Activated naive CD4-positive, alpha-beta T cell treated with anti-CD3 and anti-CD28 coated beads, Interleukin-2, amount 10 ng/mL, durations not matched to agents 7 days and 5 days (primary cell): ENCODE measurements around the gene MKS1.
A peak's percentile ranks its signal among the peaks of the same experiment; 100 is the strongest.

ENCODE experiments used
- CTCF ChIA-PET: fragments of 350-600 bp; sonication (Branson Sonifier 250); formaldehyde crosslinking; loops from one replicate; lab custom pipeline; 2021; ENCODE audit warnings: antibody characterized with exemption; lab: Charles Lee
- DNase-seq: peaks from one replicate; pipeline ENCODE4 v3.0.0-alpha.2; 2020
- H3K27ac Mint-ChIP-seq: one replicate; pipeline ENCODE4 v1.8.0; 2021; ENCODE audit warnings: mild to moderate bottlenecking, moderate library complexity, mixed read lengths
- H3K27me3 Mint-ChIP-seq: one replicate; pipeline ENCODE4 v1.8.0; 2021; ENCODE audit warnings: mild to moderate bottlenecking, mixed read lengths
- H3K36me3 Mint-ChIP-seq: one replicate; pipeline ENCODE4 v1.8.0; 2021; ENCODE audit warnings: mixed read lengths
- H3K4me1 Mint-ChIP-seq: one replicate; pipeline ENCODE4 v1.8.0; 2021; ENCODE audit warnings: mixed read lengths
- H3K4me3 Mint-ChIP-seq: one replicate; pipeline ENCODE4 v1.8.0; 2021; ENCODE audit warnings: mild to moderate bottlenecking, moderate library complexity, mixed read lengths
- H3K9me3 Mint-ChIP-seq: one replicate; pipeline ENCODE4 v1.8.0; 2021; ENCODE audit warnings: mixed read lengths

Gene MKS1

DNA sequence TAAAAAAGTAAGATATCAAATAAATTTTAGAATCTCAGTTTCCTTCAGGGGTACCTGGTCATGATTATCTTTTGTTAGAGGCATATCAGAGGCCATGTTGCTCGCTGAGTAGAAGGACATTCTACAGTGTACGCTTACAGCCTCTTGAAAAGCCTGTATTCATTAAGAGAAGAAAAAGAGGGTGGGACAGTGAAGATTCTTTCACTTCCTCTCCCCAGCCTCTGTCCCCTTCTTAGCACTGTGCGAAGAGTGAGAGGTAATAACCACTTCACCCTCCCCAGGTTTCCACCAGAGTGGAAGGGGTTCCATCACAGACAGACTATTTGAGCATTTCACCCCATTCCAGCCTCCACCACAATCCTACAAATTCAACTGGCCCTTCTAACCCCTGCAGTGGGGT is 14.5 kb upstream of the MKS1 start:
- no peak overlapping the region for H3K27ac Mint-ChIP-seq
- CTCF ChIA-PET: no interaction called here

DNA sequence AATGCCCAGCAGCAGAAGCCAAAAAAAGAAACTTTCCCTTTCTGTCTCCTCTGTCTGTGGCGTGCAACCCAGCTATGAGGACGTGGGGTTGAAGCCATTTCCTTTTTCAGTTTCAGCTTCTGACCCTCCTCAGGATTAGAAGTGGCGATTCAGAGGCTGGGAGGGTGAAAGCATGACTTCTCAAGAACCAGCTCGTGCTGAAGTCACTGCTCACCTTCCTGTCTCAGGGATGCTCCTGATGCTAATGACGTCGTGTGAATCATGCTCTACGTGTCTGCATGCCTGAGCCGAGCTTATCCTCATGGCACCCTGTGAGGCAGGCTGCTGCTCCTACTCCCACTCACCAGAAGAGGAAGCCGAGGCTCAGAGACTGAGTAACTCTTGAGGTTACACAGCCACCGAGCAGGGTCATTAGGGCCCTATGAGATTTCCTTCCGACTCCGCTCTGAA is 13.7 kb upstream of the MKS1 start:
- no peaks in the 10 kb centered on the region for H3K9me3 Mint-ChIP-seq
- peaks cover 66% of the 10 kb centered on the region for H3K27me3 Mint-ChIP-seq
- H3K27ac Mint-ChIP-seq: no peak overlapping the region
- no peak overlapping the region for H3K4me3 Mint-ChIP-seq
- H3K36me3 Mint-ChIP-seq: no peaks in the 10 kb centered on the region
- CTCF ChIA-PET: interaction anchor here (1.4 kb wide), 1 partner anchor 17 kb away, joined by 6 read pairs; no protein-coding TSS in a partner anchor
- H3K4me1 Mint-ChIP-seq: peaks cover 2% of the 10 kb centered on the region
- DNase-seq: no peak

More for the DNA sequence above, 14.5 kb upstream of the MKS1 start:
- peaks cover 66% of the 10 kb centered on the region for H3K27me3 Mint-ChIP-seq
- H3K9me3 Mint-ChIP-seq: no peaks in the 10 kb centered on the region
- no peak overlapping the region for H3K4me3 Mint-ChIP-seq
- no peaks in the 10 kb centered on the region for H3K36me3 Mint-ChIP-seq
- H3K4me1 Mint-ChIP-seq: peaks cover 2% of the 10 kb centered on the region
- no peak for DNase-seq

DNA sequence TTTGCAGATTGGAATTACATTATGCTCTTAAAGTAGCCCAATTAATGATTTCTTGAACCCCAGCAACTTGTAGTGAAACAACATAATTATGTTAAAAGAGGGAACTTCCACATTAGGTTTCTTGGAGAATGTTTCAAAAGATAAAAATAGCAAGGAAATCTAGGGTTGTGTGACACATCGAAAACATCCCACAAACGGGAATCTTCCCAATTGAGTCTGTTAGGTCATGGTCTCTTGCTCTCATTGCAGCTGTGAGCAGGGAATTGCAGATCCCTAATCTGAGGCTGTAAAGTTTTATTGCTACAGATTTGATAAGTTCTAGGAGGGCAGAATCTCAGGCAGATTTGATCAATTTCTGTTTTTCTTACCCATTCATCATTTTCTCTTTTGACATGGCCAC is 12.6 kb upstream of the MKS1 start:
- Mint-ChIP-seq H3K4me3 (no peak overlapping the region), H3K27me3 (peaks cover 77% of the 10 kb centered on the region), H3K36me3 (no peaks in the 10 kb centered on the region), H3K9me3 (no peaks in the 10 kb centered on the region), H3K27ac (no peak overlapping the region), H3K4me1 (peaks cover 2% of the 10 kb centered on the region)
- CTCF ChIA-PET: interaction anchor here (1.4 kb wide), 2 partner anchors 12 to 18 kb away, joined by 5 to 6 read pairs; partner anchors contain the start of gene MKS1
- no peak for DNase-seq

GRCh38 chr17:58229881-58230280 is 10.8 kb upstream of the MKS1 start:
- Mint-ChIP-seq H3K27ac (no peak overlapping the region), H3K4me3 (no peak overlapping the region), H3K36me3 (no peaks in the 10 kb centered on the region), H3K27me3 (peaks cover 63% of the 10 kb centered on the region), H3K9me3 (no peaks in the 10 kb centered on the region), H3K4me1 (peaks cover 2% of the 10 kb centered on the region)
- no peak for DNase-seq
- CTCF ChIA-PET: interaction anchor here (1.7 kb wide), 1 partner anchor 29 kb away, joined by 4 read pairs; no protein-coding TSS in a partner anchor

- Mint-ChIP-seq H3K4me3 (no peak overlapping the region), H3K9me3 (no peaks in the 10 kb centered on the region), H3K27ac (no peak overlapping the region), H3K27me3 (peaks cover 60% of the 10 kb centered on the region), H3K36me3 (no peaks in the 10 kb centered on the region), H3K4me1 (peaks cover 2% of the 10 kb centered on the region)
- no peak for DNase-seq
- CTCF ChIA-PET: interaction anchor here (1.0 to 2.7 kb wide), 3 partner anchors 12 to 29 kb away, joined by 3 to 7 read pairs (median 4); no protein-coding TSS in a partner anchor
These were observed 10.3 kb upstream of the MKS1 start for GRCh38 chr17:58229384-58229783.

DNA sequence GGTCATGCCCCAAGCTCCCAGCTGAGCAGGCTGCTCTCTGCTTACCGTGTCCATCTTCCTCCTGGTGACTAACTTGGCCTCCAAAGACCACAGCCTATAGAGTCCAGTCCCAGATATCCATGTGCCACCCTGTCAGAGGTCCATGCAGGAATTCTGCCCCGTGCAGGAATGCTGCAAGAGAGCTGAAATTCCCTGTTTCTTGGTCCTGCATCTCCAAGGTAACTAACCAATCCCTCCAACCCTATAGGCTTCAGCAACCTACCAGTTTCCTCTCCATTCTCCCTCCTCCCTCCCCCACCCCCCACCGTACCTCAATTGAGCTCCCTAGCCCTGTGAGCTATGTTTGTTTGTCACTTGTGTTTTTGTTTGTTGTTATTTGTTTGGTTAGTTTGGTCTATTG is 9.6 kb upstream of the MKS1 start:
- Mint-ChIP-seq H3K4me1 (peaks cover 2% of the 10 kb centered on the region), H3K36me3 (no peaks in the 10 kb centered on the region), H3K9me3 (no peaks in the 10 kb centered on the region), H3K27ac (peak overlapping the region; percentile 24), H3K4me3 (no peak overlapping the region), H3K27me3 (peaks cover 53% of the 10 kb centered on the region)
- DNase-seq: no peak
- CTCF ChIA-PET: interaction anchor here (1.0 to 2.7 kb wide), 3 partner anchors 13 to 28 kb away, joined by 3 to 7 read pairs (median 4); no protein-coding TSS in a partner anchor

DNA sequence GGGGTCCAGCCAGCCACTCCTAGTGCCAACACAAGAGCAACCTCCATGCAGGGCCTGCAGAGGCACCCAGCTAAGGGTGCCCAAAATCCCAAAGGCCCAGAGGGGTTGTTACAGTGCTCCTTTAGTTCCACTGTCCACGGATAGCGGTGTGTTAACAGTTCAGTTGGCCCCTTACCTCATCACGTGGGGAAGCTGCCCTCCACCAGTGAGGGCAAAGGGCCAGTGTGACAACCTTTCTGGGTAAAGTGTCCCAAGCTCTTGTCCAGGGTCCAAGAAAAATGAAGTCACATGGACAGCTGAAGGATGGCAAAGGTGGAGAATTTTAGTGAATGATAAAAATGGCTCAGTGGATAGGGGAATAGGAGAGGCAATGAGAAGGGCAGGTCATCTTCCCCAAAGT is 8.7 kb upstream of the MKS1 start:
- peaks cover 2% of the 10 kb centered on the region for H3K4me1 Mint-ChIP-seq
- CTCF ChIA-PET: interaction anchor here (2.7 kb wide), 1 partner anchor 22 kb away, joined by 7 read pairs; no protein-coding TSS in a partner anchor
- no peak for DNase-seq
- no peak overlapping the region for H3K4me3 Mint-ChIP-seq
- H3K9me3 Mint-ChIP-seq: no peaks in the 10 kb centered on the region
- H3K27me3 Mint-ChIP-seq: peaks cover 47% of the 10 kb centered on the region
- no peaks in the 10 kb centered on the region for H3K36me3 Mint-ChIP-seq
- H3K27ac Mint-ChIP-seq: no peak overlapping the region

- H3K27ac Mint-ChIP-seq: no peak overlapping the region
- H3K9me3 Mint-ChIP-seq: no peaks in the 10 kb centered on the region
- H3K4me3 Mint-ChIP-seq: no peak overlapping the region
- H3K36me3 Mint-ChIP-seq: no peaks in the 10 kb centered on the region
- H3K4me1 Mint-ChIP-seq: peaks cover 10% of the 10 kb centered on the region
- peaks cover 25% of the 10 kb centered on the region for H3K27me3 Mint-ChIP-seq
- no peak for DNase-seq
- CTCF ChIA-PET: interaction anchor here (1.0 kb wide), 1 partner anchor 24 kb away, joined by 3 read pairs; no protein-coding TSS in a partner anchor
These were observed 5.3 kb upstream of the MKS1 start for GRCh38 chr17:58224315-58224714.

DNA sequence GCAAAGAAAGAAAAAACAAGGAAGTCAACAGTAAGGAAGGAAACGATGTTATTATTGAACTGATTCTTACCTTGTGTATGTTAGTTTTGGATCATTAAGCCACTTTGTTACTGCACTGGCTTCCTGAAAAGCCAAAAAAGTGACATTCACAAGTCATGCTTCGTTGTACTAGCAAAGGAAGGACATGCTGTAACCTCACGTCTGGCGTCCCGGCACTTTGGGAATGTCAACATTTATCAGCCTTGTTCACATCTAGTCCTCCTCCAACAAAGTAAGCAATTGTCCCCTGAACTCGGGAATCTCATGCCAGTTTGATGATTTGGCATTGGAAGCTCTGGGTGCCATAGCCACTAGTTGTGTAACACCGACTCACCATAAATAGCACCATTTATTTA is 731 bp upstream of the MKS1 start:
- peak overlapping the region; percentile 95 for H3K4me3 Mint-ChIP-seq
- CTCF ChIA-PET: interaction anchor here (0.7 to 1.9 kb wide), 3 partner anchors 9 to 11 kb away, joined by 3 to 5 read pairs (median 4); no protein-coding TSS in a partner anchor
- peaks cover 3% of the 10 kb centered on the region for H3K36me3 Mint-ChIP-seq
- H3K27ac Mint-ChIP-seq: peak overlapping the region; percentile 95
- peaks cover 27% of the 10 kb centered on the region for H3K4me1 Mint-ChIP-seq
- no peak for DNase-seq
- H3K27me3 Mint-ChIP-seq: no peaks in the 10 kb centered on the region
- H3K9me3 Mint-ChIP-seq: no peaks in the 10 kb centered on the region

- DNase-seq: no peak
- CTCF ChIA-PET: interaction anchor here (1.0 to 3.5 kb wide), 2 partner anchors 18 to 209 kb away, joined by 4 to 17 read pairs; no protein-coding TSS in a partner anchor
- no peak overlapping the region for H3K27ac Mint-ChIP-seq
- H3K27me3 Mint-ChIP-seq: no peaks in the 10 kb centered on the region
- H3K9me3 Mint-ChIP-seq: no peaks in the 10 kb centered on the region
- H3K4me3 Mint-ChIP-seq: peak overlapping the region; percentile 43
- peaks cover 3% of the 10 kb centered on the region for H3K36me3 Mint-ChIP-seq
- peaks cover 27% of the 10 kb centered on the region for H3K4me1 Mint-ChIP-seq
These were observed 1.3 kb downstream of the MKS1 start for GRCh38 chr17:58217766-58218165.

DNA sequence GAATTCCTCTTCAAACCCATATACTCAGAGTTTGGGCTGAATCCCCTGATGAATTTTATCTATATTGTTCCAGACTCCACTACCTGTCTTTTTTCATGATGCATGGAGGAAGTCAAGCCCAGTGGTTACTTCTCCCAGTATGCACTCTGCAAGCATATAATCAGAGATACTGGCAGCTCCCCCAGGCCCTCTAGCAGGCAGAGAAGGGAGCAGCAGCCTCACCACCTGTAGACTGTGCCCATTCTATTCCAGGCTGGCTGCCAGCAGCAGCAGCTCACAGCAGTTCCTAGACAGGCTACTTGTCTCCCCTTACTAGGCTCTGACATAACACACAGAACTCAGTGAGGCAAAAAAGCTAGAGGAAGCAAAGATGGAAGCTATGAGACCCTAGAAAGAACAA is 3.4 kb downstream of the MKS1 start:
- CTCF ChIA-PET: interaction anchor here (1.1 to 3.5 kb wide), 3 partner anchors 11 to 23 kb away, joined by 3 to 17 read pairs (median 3); no protein-coding TSS in a partner anchor
- Mint-ChIP-seq H3K9me3 (no peaks in the 10 kb centered on the region), H3K4me1 (peaks cover 29% of the 10 kb centered on the region), H3K27me3 (no peaks in the 10 kb centered on the region), H3K36me3 (peaks cover 8% of the 10 kb centered on the region), H3K4me3 (no peak overlapping the region), H3K27ac (no peak overlapping the region)
- no peak for DNase-seq

DNA sequence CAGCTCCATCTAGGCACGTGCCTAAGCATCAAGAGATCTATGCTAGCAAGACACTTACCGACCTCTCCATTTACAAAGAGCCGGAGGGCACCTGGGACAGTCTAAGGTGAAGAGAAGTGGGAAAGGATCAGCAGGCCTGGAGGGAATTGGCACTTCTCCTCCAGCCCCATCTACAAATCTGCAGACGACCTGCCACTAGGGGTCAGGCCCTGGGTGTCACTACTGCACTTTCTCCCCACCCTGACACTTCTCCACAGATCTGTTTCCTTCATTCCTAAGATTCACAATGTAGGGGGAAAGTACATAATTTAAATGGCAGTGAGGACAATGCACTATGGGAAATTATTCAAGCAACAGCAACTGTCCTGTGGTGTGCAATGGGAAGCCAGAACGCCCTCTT is 8.1 kb downstream of the MKS1 start:
- no peaks in the 10 kb centered on the region for H3K9me3 Mint-ChIP-seq
- DNase-seq: no peak
- peaks cover 17% of the 10 kb centered on the region for H3K36me3 Mint-ChIP-seq
- H3K4me3 Mint-ChIP-seq: no peak overlapping the region
- CTCF ChIA-PET: interaction anchor here (1.6 to 2.4 kb wide), 2 partner anchors 10 to 11 kb away, joined by 3 to 7 read pairs; no protein-coding TSS in a partner anchor
- H3K27ac Mint-ChIP-seq: no peak overlapping the region
- no peaks in the 10 kb centered on the region for H3K27me3 Mint-ChIP-seq
- peaks cover 12% of the 10 kb centered on the region for H3K4me1 Mint-ChIP-seq

DNA sequence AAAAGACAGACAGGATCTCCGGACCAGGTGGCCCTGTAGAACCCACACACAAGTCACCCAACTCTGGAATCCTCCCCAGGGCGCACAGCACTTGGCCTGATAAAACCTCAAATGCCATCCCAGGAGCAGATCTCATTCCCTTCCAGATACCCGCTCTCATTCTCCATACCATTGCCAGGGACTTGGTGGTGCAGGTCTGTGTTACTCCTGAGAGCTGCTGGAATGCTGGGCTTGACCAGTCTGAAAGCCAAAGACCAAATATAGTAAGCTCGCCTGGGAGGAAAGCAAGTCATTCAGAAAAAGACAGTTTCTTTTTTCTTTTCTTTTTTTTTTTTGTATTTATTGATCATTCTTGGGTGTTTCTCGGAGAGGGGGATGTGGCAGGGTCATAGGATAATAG is 10.7 kb downstream of the MKS1 start:
- H3K9me3 Mint-ChIP-seq: no peaks in the 10 kb centered on the region
- CTCF ChIA-PET: no interaction called here
- H3K4me3 Mint-ChIP-seq: no peak overlapping the region
- no peak overlapping the region for H3K27ac Mint-ChIP-seq
- peaks cover 12% of the 10 kb centered on the region for H3K4me1 Mint-ChIP-seq
- peaks cover 14% of the 10 kb centered on the region for H3K36me3 Mint-ChIP-seq
- DNase-seq: no peak
- no peaks in the 10 kb centered on the region for H3K27me3 Mint-ChIP-seq

- Mint-ChIP-seq H3K4me1 (peaks cover 12% of the 10 kb centered on the region), H3K4me3 (no peak overlapping the region), H3K9me3 (no peaks in the 10 kb centered on the region), H3K27ac (no peak overlapping the region), H3K36me3 (peaks cover 13% of the 10 kb centered on the region), H3K27me3 (peaks cover 4% of the 10 kb centered on the region)
- DNase-seq: no peak
- CTCF ChIA-PET: no interaction called here
These were observed 11.6 kb downstream of the MKS1 start for GRCh38 chr17:58207451-58207850.

DNA sequence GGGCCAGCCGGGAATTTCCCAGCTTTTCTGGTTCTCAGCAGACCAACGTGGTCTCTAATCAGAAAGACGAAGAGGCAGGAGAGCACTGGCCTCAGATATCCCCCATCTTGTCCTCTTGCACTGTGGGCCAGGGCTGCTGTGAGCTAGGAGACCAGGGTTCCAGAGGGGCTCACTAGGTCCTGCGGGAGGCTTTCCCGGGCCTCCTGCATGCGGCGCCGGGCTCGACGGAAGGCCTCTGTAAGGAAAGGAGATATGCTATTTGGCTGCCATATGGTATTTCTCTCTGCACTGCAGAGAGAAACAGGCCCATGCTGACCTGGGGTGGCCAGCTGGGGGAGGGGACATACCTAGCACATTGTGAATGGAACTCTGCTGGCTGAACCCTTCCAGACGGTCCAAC is 13.1 kb downstream of the MKS1 start:
- DNase-seq: no peak
- H3K27ac Mint-ChIP-seq: no peak overlapping the region
- peaks cover 10% of the 10 kb centered on the region for H3K36me3 Mint-ChIP-seq
- no peaks in the 10 kb centered on the region for H3K9me3 Mint-ChIP-seq
- CTCF ChIA-PET: no interaction called here
- peaks cover 10% of the 10 kb centered on the region for H3K4me1 Mint-ChIP-seq
- H3K27me3 Mint-ChIP-seq: peaks cover 7% of the 10 kb centered on the region
- no peak overlapping the region for H3K4me3 Mint-ChIP-seq
